Stimulated activated CD4-positive, alpha-beta T cell treated with anti-CD3 and anti-CD28 coated beads, Interleukin-12 subunit alpha, Interleukin-12 subunit beta, amount 100 ng/mL, for 48 hours (primary cell): ENCODE results near the gene FRS3.
A peak's percentile ranks its signal among the peaks of the same experiment; 100 is the strongest.

Experiments
- DNase-seq, 3 donors: peaks; one replicate each; pipeline ENCODE4 v3.0.0-alpha.2; 2020; ENCODE audit warnings: low read depth in 2 of 3, low spot score in 1 of 3

The FRS3 gene

DNA sequence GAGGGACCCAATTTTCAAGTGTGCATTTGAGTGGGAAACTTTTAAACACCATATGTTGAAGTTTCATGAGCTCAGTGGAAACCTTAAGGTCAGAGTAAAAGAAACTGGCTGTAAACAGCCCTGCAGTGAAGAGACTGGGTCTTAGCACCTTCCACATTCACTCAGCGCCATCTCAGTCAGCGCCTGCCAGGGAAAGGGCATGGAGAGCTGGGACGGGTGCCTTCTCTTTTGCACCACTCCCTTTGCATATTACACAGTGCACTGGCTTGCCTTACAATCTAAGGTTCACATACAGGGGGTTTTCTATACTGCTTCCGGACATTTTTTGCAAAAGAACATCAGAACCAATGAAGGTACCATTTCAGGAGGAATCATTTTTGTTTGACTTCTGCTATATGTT is 12.3 kb upstream of the FRS3 start:
- no peak for DNase-seq

DNA sequence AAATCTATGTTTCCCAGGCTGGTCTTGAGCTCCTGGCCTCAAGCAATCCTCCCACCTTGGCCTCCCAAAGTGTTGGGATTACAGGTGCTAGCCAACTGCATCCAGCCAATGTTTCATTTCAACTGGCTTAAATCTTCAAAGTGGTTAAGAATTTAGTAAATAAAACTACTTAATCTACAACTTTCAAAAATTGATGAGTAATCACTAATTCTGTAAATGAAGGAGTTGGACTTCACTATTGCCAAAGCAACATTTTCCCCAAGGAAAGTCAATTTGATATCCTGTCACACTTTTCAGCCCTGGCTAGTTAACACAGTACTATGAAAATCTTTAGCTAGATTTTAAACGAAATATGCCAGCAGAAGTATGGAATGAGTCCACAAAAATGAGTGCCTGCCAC is 11.6 kb upstream of the FRS3 start:
- DNase-seq: no peak

DNA sequence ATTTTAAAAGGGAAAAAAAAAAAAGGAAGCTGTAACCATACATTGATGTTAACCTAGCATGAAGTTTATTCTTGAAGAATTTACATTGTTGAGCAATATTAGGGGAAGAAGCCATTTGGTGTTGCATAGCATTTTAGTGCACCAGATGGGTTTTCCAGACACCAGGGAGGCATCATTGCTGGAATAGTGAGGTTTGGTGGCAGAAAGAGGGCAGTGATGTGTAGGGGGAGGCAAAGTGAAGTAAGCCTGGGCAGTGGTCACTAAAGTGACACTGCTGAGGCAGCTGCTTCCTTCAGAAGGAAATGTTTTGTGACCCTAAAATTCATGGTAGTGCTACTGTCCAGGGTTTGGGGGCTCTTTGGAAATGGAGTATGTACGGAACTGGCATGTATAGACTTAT is 10.3 kb upstream of the FRS3 start:
- no peak for DNase-seq

DNA sequence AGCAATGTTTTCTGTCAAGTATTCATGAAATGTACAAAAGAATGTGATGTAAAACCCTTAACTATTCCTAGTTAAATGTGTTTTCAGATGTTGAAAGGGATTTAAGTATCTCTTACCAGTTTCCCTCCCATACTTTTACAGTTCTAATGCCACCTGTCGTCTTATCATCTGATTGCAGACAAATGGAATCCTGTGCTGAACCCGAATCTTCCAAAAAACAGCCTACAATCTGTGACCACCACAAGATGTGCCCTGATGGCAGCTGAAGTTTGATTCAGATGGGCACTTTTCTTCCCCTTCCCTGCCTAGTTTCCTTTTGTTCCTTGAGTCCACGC is 9.7 kb upstream of the FRS3 start:
- no peak for DNase-seq

DNA sequence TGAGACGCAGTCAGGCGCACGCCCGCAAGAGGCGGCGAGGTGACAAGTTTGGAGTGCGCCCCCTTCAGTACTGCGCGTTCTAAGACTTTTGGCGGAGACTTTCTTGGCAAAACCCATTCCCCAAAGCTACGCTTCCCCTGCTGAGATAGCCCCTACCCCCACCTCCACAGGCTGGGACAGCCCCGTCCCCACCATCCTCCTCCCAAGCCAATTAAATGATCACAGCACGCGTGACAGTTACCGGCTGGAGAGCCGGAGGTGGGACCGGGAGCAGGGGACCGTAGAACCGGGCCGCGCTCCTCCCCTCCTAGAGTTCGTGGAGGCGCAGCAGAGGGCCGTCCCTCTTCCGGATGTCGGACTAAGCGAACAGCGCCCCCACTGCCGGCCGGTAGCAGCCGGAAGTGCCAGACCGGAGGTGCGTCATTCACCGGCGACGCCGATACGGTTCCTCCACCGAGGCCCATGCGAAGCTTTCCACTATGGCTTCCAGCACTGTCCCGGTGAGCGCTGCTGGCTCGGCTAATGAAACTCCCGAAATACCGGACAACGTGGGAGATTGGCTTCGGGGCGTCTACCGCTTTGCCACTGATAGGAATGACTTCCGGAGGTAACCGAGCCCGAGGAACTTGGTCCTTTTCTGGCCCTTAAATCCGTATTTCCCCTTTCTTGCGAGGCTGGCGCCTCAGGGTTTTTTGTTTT is 7.7 kb upstream of the FRS3 start, which contains the start of gene TOMM6:
TSS of gene TOMM6 (plus strand) at position 476 of the 699 bp plus-strand sequence. CDS start at position 480, 4 bp downstream.
- DNase-seq: peak; percentile 92 to 96 (median 94)

DNA sequence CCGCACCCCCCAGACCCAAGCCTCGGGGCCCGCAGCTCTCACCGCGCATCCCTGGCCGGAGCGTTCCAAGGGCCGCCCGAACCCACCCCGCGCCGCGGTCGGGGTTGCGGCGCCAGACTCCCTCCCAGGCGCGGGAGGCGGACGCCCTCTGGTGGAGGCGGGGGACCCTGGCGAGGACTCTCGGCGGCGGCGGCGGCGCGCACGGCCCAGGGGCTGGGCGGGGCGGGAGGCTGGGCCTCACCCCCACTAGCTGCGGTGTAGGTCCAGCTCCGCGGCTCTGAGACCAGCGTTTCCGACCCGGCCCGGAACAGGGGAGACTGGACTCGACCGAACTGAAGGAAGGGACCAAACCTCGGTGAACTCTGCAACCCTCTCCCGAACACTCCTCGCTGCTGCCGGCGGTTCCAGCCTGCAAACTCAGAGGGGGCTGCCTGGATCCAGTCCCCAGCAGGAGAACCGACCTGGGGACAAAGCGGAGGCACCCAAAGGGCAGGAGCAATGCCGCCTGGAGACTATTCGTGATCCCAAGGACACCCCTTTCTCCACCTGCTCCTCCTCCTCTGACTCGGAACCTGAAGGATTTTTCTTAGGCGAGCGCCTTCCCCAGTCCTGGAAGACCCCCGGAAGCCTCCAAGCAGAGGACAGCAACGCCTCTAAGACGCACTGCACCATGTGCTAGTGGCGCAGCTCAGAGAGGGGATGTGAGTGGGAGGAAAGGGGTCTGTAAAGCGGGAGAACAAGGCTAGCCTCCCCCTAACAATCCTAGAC is 6.9 kb upstream of the FRS3 start:
- peak; percentile 74 to 87 (median 84) for DNase-seq

- DNase-seq: no peak
Measured at GRCh38 chr6:41785689-41786450, 6.2 kb upstream of the FRS3 start.

DNA sequence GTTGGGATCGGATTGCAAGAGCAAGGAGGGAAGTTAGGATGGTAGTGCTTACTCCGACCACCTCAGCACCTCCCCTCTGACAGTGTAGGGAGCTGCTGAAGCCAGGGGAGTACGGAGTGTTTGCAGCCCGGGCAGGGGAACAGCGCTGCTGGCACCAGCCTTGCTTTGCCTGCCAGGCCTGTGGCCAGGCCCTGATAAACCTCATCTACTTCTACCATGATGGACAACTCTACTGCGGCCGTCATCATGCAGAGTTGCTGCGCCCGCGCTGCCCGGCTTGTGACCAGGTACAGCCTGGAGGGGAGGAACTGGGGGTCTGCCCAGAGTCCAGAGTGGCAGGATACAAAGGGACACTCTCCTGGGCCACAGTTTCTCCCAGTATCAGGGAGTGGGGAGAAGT is 5.6 kb upstream of the FRS3 start:
- DNase-seq: no peak

DNA sequence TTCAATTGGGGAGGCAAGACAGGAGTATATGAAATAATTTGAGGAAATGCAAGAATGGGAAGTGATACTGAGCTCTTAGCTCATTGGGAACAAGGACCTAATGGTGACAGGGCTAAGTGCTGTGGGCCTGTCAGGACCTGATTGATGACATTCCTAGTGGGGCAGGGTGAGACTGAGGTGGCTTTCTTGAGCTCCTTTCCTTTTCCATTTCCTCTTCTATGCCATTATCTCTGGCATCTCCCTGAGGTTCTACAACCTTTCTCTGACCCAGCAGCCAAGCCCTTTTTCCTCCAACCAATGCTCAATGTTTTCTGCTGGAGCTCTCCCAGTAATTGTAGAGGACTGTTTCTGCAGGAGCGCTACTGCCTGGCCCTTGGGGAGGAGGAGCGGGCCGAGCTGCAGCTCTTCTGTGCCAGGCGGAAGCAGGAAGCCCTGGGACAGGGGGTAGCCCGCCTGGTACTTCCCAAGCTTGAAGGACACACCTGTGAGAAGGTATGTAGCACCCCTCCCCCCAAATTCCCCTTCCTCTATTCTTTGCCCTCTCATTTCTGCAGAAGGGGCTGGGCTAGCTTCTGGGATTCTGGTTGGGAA is 5.0 kb upstream of the FRS3 start:
- no peak for DNase-seq

GRCh38 chr6:41783106-41783780 is 3.5 kb upstream of the FRS3 start:
- DNase-seq: no peak

DNA sequence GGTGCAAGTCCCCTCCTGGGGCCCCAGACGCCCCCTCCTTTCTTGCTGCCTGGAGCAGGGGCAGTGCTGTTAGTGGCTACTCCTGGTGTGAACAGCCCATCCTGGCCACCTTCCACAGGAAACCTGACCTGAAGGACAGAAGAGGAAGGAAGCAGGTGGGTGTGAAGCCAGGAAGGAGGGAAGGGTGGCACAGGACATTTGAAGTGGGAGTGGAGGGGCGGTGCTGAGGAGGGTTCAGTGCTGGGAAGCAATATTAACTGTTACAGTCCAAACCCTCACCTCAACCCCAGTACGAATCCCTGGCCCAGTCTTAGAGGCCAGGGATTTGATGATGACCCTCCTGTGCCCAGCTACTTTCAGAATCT is 1.6 kb upstream of the FRS3 start:
- no peak for DNase-seq

- no peak for DNase-seq
Measured at GRCh38 chr6:41780551-41781365, 1.1 kb upstream of the FRS3 start, which contains the start of gene PRICKLE4. PRICKLE4 (plus strand) TSS chr6:41780782; CDS start chr6:41783474, 2,692 bp downstream.

DNA sequence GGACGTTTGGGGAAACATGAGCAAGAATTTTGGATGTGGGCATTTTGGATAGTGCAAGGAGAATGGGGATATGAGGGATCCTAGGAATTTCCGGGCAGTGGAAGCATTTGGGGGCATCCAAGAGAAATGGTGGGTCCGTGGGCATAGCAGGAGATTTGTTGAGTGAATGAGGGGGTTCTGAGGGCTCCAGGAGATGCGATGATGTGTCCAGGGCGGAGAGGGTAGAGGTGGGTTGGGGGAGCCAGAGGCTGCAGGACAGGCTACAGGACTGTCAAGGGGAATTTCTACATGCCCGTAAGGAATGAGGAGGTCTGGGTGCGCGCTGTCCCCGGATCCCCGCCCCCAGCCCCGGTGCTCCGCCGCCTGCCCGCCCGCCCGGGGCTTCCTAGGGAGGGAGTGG is 364 bp downstream of the FRS3 start:
- DNase-seq: no peak

DNA sequence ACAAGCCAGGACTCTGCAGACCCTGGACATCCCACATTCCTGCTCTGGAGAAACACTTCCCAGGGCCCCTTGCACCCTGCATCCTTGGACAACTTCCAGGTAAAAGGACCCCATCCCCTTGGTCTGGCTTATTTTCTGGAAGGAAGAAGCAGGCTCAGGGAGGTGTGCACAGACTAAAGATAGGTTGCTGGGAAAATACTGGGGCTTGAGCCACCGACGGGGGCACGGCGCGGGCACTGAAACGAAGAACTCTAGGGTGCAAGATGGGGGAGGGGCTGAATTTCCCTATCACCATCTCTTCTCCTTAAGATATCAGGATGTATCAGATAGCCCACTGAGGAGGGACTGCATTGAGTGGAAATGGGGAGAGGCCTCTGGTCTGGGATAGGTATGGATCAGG is 805 bp downstream of the FRS3 start:
- no peak for DNase-seq

DNA sequence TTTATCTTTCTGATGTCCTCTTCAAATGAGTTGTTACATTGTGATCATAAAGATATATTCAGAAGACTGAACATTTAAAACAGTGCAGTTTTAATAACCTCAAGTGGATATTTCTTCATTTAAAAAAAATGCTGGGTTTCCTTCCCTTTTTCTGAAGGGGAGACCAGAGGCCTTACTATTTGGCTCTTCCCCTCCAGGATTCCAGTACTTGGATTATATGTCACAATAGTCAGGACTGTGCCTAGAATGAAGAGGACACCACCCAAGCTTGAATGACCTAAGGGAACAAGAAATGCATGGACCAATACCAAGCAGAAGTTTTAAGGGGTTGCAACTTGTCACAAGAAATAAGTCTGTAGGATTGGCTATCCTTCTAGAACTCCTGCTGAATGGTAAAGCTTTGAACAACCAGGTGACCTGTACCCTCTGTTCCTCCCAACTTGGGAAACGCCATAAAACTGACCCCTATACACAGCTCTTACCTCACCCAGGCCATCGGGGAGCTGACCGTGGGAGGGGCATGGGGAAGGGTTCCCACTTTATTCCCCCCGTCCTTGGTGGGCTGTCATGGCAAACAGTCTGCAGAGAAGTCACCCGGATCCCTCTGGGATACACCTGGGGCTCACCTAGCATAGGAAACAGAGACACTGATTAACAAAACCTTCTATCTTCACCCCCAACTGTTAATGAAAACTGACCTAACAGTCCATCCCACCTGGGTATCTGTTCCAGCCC is 2.0 kb downstream of the FRS3 start:
- DNase-seq: no peak

GRCh38 chr6:41775293-41775882 is 4.3 kb downstream of the FRS3 start:
- no peak for DNase-seq

DNA sequence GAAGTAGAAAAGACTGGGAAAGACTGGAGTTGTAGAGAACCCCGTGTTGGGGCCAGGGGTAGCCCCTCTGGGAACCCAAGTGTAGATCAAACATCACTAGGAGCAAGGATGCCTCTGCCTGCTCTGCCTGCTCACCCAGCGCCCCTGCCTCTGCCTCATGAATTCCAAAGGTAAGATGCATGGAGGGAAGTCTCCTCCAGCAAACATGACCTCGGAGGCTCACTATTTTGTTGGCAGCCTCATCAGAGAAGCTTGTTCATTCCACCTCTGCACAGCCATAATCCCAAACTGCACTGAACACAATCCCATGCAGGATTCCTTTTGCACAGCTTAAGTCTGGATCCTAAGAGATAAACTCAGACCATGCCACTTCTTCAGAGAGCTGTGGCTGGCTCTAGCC is 4.9 kb downstream of the FRS3 start:
- DNase-seq: no peak

DNA sequence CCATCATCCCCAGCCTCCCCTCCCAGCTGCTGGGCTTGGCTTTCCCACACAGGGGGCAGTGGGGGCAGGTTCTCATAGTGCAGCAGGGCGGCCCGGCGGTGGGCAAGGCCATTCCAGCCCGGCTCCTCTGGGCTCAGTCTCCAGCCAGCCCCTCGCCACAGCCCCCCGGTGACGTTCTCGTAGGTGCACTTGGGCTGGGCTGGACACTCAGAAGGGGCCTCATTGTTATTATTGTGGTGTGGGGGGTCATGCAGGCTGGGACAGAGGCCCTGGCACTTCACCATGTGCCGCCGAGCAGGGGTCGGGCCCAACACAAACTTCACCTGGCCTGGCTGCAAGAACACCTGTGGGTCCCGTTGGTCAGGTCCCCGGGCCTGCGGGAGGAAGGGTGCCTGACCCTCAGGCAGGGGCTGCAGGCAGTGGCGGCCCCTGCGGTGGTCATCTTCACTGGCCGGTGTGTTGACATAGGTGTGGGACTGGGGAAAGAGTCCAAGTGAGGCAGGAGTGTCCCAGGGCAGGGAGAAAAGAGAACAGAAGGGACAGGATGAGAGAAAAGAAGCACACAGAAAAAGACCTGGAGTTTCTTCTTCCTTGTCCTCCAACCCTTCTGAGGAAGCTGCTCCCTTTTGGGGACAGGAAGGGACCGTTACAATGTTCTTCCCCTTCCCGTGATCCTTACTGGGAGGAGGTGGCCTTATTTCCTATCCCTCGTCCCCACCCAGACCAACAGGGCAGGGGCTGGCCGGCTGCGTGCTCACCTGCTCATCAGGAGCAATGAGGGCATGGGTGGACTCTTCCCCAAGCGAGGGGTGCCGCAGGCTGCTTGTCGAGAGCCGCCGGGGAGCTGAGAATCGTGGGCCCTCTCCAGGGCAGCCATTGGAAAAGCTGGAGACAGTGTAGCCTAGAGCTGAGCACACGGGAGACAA is 8.4 kb downstream of the FRS3 start:
- no peak for DNase-seq
